Astrocyte (in vitro differentiated cells and primary cell): ENCODE measurements around the gene UBR4.

Experiments
- EZH2 ChIP-seq: IDR thresholded peaks from 2 replicates; pipeline ENCODE4 v1.6.1; 2012; ENCODE audit warnings: mild to moderate bottlenecking, low read length, inconsistent platforms; ENCODE audit not compliant: insufficient read depth
- TF ChIP-seq, protein P1 (sequence below): IDR thresholded peaks from 2 replicates; pipeline ENCODE4 v1.5.1; 2011; ENCODE audit warnings: low read depth, mild to moderate bottlenecking, inconsistent platforms, low read length, moderate library complexity; ENCODE audit not compliant: insufficient read depth

GRCh38 chr1:19251305-19252196 lies 41.5 kb upstream of the UBR4 start, which contains the start of the genes EMC1 and MRTO4:
- TF ChIP-seq, protein P1, sequence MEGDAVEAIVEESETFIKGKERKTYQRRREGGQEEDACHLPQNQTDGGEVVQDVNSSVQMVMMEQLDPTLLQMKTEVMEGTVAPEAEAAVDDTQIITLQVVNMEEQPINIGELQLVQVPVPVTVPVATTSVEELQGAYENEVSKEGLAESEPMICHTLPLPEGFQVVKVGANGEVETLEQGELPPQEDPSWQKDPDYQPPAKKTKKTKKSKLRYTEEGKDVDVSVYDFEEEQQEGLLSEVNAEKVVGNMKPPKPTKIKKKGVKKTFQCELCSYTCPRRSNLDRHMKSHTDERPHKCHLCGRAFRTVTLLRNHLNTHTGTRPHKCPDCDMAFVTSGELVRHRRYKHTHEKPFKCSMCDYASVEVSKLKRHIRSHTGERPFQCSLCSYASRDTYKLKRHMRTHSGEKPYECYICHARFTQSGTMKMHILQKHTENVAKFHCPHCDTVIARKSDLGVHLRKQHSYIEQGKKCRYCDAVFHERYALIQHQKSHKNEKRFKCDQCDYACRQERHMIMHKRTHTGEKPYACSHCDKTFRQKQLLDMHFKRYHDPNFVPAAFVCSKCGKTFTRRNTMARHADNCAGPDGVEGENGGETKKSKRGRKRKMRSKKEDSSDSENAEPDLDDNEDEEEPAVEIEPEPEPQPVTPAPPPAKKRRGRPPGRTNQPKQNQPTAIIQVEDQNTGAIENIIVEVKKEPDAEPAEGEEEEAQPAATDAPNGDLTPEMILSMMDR: no peak
- TF ChIP-seq EZH2: no peak
